Adipocyte (in vitro differentiated cells): ENCODE results near the gene CTSL.
A peak's percentile ranks its signal among the peaks of the same experiment; 100 is the strongest.

Experiments used
- DNase-seq: peaks from one replicate; pipeline ENCODE4 v3.0.0-alpha.2; 2015; ENCODE audit warnings: low read depth
- H3K27me3 ChIP-seq: replicated peaks from 2 replicates; pipeline ENCODE4 v1.7.0; 2013; ENCODE audit warnings: mild to moderate bottlenecking, low read length, moderate library complexity; ENCODE audit not compliant: control insufficient read depth, insufficient read depth
- H3K36me3 ChIP-seq: 2 replicates; pipeline ENCODE4 v1.7.0; 2013; ENCODE audit warnings: low read length, mild to moderate bottlenecking, moderate library complexity; ENCODE audit not compliant: control insufficient read depth, insufficient read depth, severe bottlenecking
- H3K4me1 ChIP-seq: 2 replicates; pipeline ENCODE4 v1.7.0; 2013; ENCODE audit warnings: mild to moderate bottlenecking, low read length, moderate library complexity; ENCODE audit not compliant: control insufficient read depth, insufficient read depth
- H3K4me3 ChIP-seq: 2 replicates; pipeline ENCODE4 v1.7.0; 2013; ENCODE audit warnings: mild to moderate bottlenecking, low read length, moderate library complexity
- H3K9ac ChIP-seq: 2 replicates; pipeline ENCODE4 v1.7.0; 2013; ENCODE audit warnings: mild to moderate bottlenecking, low read length, moderate library complexity
- H3K9me3 ChIP-seq: 2 replicates; pipeline ENCODE4 v1.7.0; 2013; ENCODE audit warnings: mild to moderate bottlenecking, low read length, moderate library complexity; ENCODE audit not compliant: control insufficient read depth

The CTSL gene

GRCh38 chr9:87702921-87703320 lies 23.0 kb upstream of the CTSL start:
- Histone ChIP-seq H3K36me3 (peaks cover 27% of the 10 kb centered on the region), H3K4me1 (no peaks in the 10 kb centered on the region), H3K4me3 (no peak overlapping the region)

GRCh38 chr9:87703636-87704276 lies 22.2 kb upstream of the CTSL start:
- H3K36me3 ChIP-seq, result peaks cover 23% of the 10 kb centered on the region
- no peak for DNase-seq
- no peak overlapping the region for H3K9ac ChIP-seq
- H3K9me3 ChIP-seq, result no peaks in the 10 kb centered on the region
- no peak overlapping the region for H3K4me3 ChIP-seq
- H3K4me1 ChIP-seq, result no peaks in the 10 kb centered on the region
- H3K27me3 ChIP-seq, result no peaks in the 10 kb centered on the region

More at GRCh38 chr9:87702921-87703320, 23.0 kb upstream of the CTSL start:
- no peak overlapping the region for H3K9ac ChIP-seq
- no peak for DNase-seq
- H3K27me3 ChIP-seq, result no peaks in the 10 kb centered on the region
- H3K9me3 ChIP-seq, result no peaks in the 10 kb centered on the region

GRCh38 chr9:87704342-87704741 lies 21.6 kb upstream of the CTSL start:
- no peak for DNase-seq
- Histone ChIP-seq H3K4me3 (no peak overlapping the region), H3K36me3 (peaks cover 20% of the 10 kb centered on the region), H3K4me1 (no peaks in the 10 kb centered on the region), H3K9me3 (no peaks in the 10 kb centered on the region), H3K9ac (no peak overlapping the region), H3K27me3 (no peaks in the 10 kb centered on the region)

GRCh38 chr9:87706066-87706739 lies 19.7 kb upstream of the CTSL start:
- no peak overlapping the region for H3K4me3 ChIP-seq
- H3K9ac ChIP-seq, result no peak overlapping the region
- peaks cover 20% of the 10 kb centered on the region for H3K36me3 ChIP-seq
- no peaks in the 10 kb centered on the region for H3K27me3 ChIP-seq
- DNase-seq, result no peak
- H3K4me1 ChIP-seq, result no peaks in the 10 kb centered on the region
- H3K9me3 ChIP-seq, result no peaks in the 10 kb centered on the region

- no peak for DNase-seq
- Histone ChIP-seq H3K4me1 (peaks cover 16% of the 10 kb centered on the region), H3K36me3 (peaks cover 18% of the 10 kb centered on the region), H3K27me3 (no peaks in the 10 kb centered on the region), H3K9me3 (no peaks in the 10 kb centered on the region), H3K9ac (no peak overlapping the region), H3K4me3 (no peak overlapping the region)
Observed at GRCh38 chr9:87707805-87708506, 18.0 kb upstream of the CTSL start.

- Histone ChIP-seq H3K27me3 (no peaks in the 10 kb centered on the region), H3K4me3 (no peak overlapping the region), H3K36me3 (peaks cover 15% of the 10 kb centered on the region), H3K9me3 (no peaks in the 10 kb centered on the region), H3K9ac (no peak overlapping the region), H3K4me1 (peaks cover 20% of the 10 kb centered on the region)
- DNase-seq, result no peak
Observed at GRCh38 chr9:87708546-87708945, 17.4 kb upstream of the CTSL start.

GRCh38 chr9:87708986-87709728 lies 16.8 kb upstream of the CTSL start:
- no peaks in the 10 kb centered on the region for H3K9me3 ChIP-seq
- H3K27me3 ChIP-seq, result no peaks in the 10 kb centered on the region
- peaks cover 15% of the 10 kb centered on the region for H3K36me3 ChIP-seq
- no peak for DNase-seq
- no peak overlapping the region for H3K4me3 ChIP-seq
- no peak overlapping the region for H3K9ac ChIP-seq
- H3K4me1 ChIP-seq, result peaks cover 25% of the 10 kb centered on the region

GRCh38 chr9:87710443-87710842 lies 15.5 kb upstream of the CTSL start:
- no peak overlapping the region for H3K4me3 ChIP-seq
- no peak for DNase-seq

GRCh38 chr9:87711857-87712800 lies 13.8 kb upstream of the CTSL start:
- DNase-seq, result peak; percentile 83
- H3K9me3 ChIP-seq, result no peaks in the 10 kb centered on the region
- peak overlapping the region; percentile 82 for H3K9ac ChIP-seq
- peaks cover 54% of the 10 kb centered on the region for H3K4me1 ChIP-seq
- no peaks in the 10 kb centered on the region for H3K27me3 ChIP-seq
- no peak overlapping the region for H3K4me3 ChIP-seq
- H3K36me3 ChIP-seq, result peaks cover 4% of the 10 kb centered on the region

More at GRCh38 chr9:87710443-87710842, 15.5 kb upstream of the CTSL start:
- peaks cover 15% of the 10 kb centered on the region for H3K36me3 ChIP-seq
- no peak overlapping the region for H3K9ac ChIP-seq
- H3K27me3 ChIP-seq, result no peaks in the 10 kb centered on the region
- H3K9me3 ChIP-seq, result no peaks in the 10 kb centered on the region
- H3K4me1 ChIP-seq, result peaks cover 38% of the 10 kb centered on the region

- H3K9ac ChIP-seq, result peak overlapping the region; percentile 82
- peak overlapping the region; percentile 15 for H3K4me3 ChIP-seq
- H3K4me1 ChIP-seq, result peaks cover 54% of the 10 kb centered on the region
- H3K36me3 ChIP-seq, result no peaks in the 10 kb centered on the region
- no peak for DNase-seq
- no peaks in the 10 kb centered on the region for H3K27me3 ChIP-seq
- H3K9me3 ChIP-seq, result no peaks in the 10 kb centered on the region
Observed at GRCh38 chr9:87712801-87713277, 13.1 kb upstream of the CTSL start.
